ENCODE results near the gene DSCAM.

The DSCAM gene

GRCh38 chr21:40553781-40554180 lies 293.2 kb downstream of the DSCAM start:
- DNase-seq (ENCODE audit: low read depth in 2 of 2, low spot score in 1 of 2), result no peak

- no peak for DNase-seq (ENCODE audit: low read depth in 2 of 2, low spot score in 1 of 2)
Measured at GRCh38 chr21:40547906-40548513, 298.9 kb downstream of the DSCAM start.

GRCh38 chr21:40546647-40547046 lies 300.3 kb downstream of the DSCAM start:
- no peak for DNase-seq (ENCODE audit: low read depth in 2 of 2, low spot score in 1 of 2)

GRCh38 chr21:40540216-40540615 lies 306.7 kb downstream of the DSCAM start:
- DNase-seq (ENCODE audit: low read depth in 2 of 2, low spot score in 1 of 2), result no peak

- DNase-seq (ENCODE audit: low read depth in 2 of 2, low spot score in 1 of 2), result no peak
Measured at GRCh38 chr21:40534886-40535285, 312.1 kb downstream of the DSCAM start.

GRCh38 chr21:40531431-40532110 lies 315.4 kb downstream of the DSCAM start:
- DNase-seq (ENCODE audit: low read depth in 2 of 2, low spot score in 1 of 2), result no peak

GRCh38 chr21:40531016-40531415 lies 315.9 kb downstream of the DSCAM start:
- no peak for DNase-seq (ENCODE audit: low read depth in 2 of 2, low spot score in 1 of 2)

GRCh38 chr21:40517646-40518045 lies 329.3 kb downstream of the DSCAM start:
- no peak for DNase-seq (ENCODE audit: low read depth in 2 of 2, low spot score in 1 of 2)

GRCh38 chr21:40516335-40516734 lies 330.6 kb downstream of the DSCAM start:
- no peak for DNase-seq (ENCODE audit: low read depth in 2 of 2, low spot score in 1 of 2)

- DNase-seq (ENCODE audit: low read depth in 2 of 2, low spot score in 1 of 2), result no peak
Measured at GRCh38 chr21:40512590-40512989, 334.4 kb downstream of the DSCAM start.

- no peak for DNase-seq (ENCODE audit: low read depth in 2 of 2, low spot score in 1 of 2)
Measured at GRCh38 chr21:40507978-40508377, 339.0 kb downstream of the DSCAM start.

- no peak for DNase-seq (ENCODE audit: low read depth in 2 of 2, low spot score in 1 of 2)
Measured at GRCh38 chr21:40505681-40506080, 341.3 kb downstream of the DSCAM start.

GRCh38 chr21:40505244-40505643 lies 341.7 kb downstream of the DSCAM start:
- DNase-seq (ENCODE audit: low read depth in 2 of 2, low spot score in 1 of 2), result no peak

GRCh38 chr21:40504825-40505224 lies 342.1 kb downstream of the DSCAM start:
- DNase-seq (ENCODE audit: low read depth in 2 of 2, low spot score in 1 of 2), result no peak

- no peak for DNase-seq (ENCODE audit: low read depth in 2 of 2, low spot score in 1 of 2)
Measured at GRCh38 chr21:40496116-40496515, 350.8 kb downstream of the DSCAM start.

GRCh38 chr21:40490408-40490807 lies 356.6 kb downstream of the DSCAM start:
- DNase-seq (ENCODE audit: low read depth in 2 of 2, low spot score in 1 of 2), result no peak

- no peak for DNase-seq (ENCODE audit: low read depth in 2 of 2, low spot score in 1 of 2)
Measured at GRCh38 chr21:40489001-40489400, 358.0 kb downstream of the DSCAM start.

GRCh38 chr21:40481764-40482163 lies 365.2 kb downstream of the DSCAM start:
- DNase-seq (ENCODE audit: low read depth in 2 of 2, low spot score in 1 of 2), result no peak

- DNase-seq (ENCODE audit: low read depth in 2 of 2, low spot score in 1 of 2), result no peak
Measured at GRCh38 chr21:40474513-40474912, 372.4 kb downstream of the DSCAM start.

- no peak for DNase-seq (ENCODE audit: low read depth in 2 of 2, low spot score in 1 of 2)
Measured at GRCh38 chr21:40472013-40472412, 374.9 kb downstream of the DSCAM start.

- no peak for DNase-seq (ENCODE audit: low read depth in 2 of 2, low spot score in 1 of 2)
Measured at GRCh38 chr21:40471103-40471502, 375.9 kb downstream of the DSCAM start.

GRCh38 chr21:40466893-40467483 lies 380.0 kb downstream of the DSCAM start:
- no peak for DNase-seq (ENCODE audit: low read depth in 2 of 2, low spot score in 1 of 2)

- DNase-seq (ENCODE audit: low read depth in 2 of 2, low spot score in 1 of 2), result no peak
Measured at GRCh38 chr21:40465382-40465781, 381.6 kb downstream of the DSCAM start.

All from stimulated activated CD8-positive, alpha-beta memory T cell treated with anti-CD3 and anti-CD28 coated beads, Interleukin-4, amount 100 ng/mL, for 1 hour (primary cell).